Body of pancreas (tissue), 4 donors: ENCODE measurements around the gene MAN1A2.

Source experiments
- CTCF ChIP-seq, 7 experiments: fragments of 450-650 bp in 4 of 7; fragments of 200-600 bp in 3 of 7; sonication (generic) in 3 of 7; IDR thresholded peaks; one replicate each; pipeline ENCODE4 v1.5.1; 2016 to 2019; ENCODE audit warnings: antibody characterized with exemption in 7 of 7
- POLR2A ChIP-seq, 3 donors: fragments of 450-650 bp; IDR thresholded peaks; one replicate each; pipeline ENCODE4 v1.6.1; 2016; ENCODE audit warnings: antibody characterized with exemption in 3 of 3, mild to moderate bottlenecking in 2 of 3

- TF ChIP-seq CTCF (IDR thresholded peaks at IDR 0.05) (no peak), POLR2A (IDR thresholded peaks at IDR 0.05) (no peak)
Measured at GRCh38 chr1:117346206-117346928, 20.9 kb upstream of the MAN1A2 start.
